ENCODE data around the gene PHTF1. TPM values are rescaled to one million over a fixed set of nuclear protein-coding genes. Genes with fewer than 3 reads are reported as not detected.

Gene PHTF1
- polyA plus RNA-seq (2011; rRNA removed) (7.4 and 10.9 TPM in 2 replicates), polyA minus RNA-seq (2011; rRNA and poly(A)+ RNA removed) (9.4 and 11.1 TPM in 2 replicates)

GRCh38 chr1:113759333-113760101 lies at the start of gene PHTF1:
PHTF1 (minus strand) TSS chr1:113759486; CDS start chr1:113758703, 783 bp downstream.
- no peak for DNase-seq (ENCODE audit: low read depth)
- Histone ChIP-seq H3K27me3 (ENCODE audit: control insufficient read depth, insufficient read depth, low read length) (no peaks in the 10 kb centered on the region), H3K4me3 (ENCODE audit: low read depth, low read length) (peak within 1 kb of the TSS; percentile 69), H3K36me3 (ENCODE audit: control insufficient read depth, insufficient read depth, low read length) (no peaks in the 10 kb centered on the region)
- CTCF ChIA-PET, result interaction anchor here (1.3 to 1.9 kb wide), 2 partner anchors 11 to 21 kb away, joined by 4 read pairs; no protein-coding TSS in a partner anchor
- POLR2A ChIA-PET, result interaction anchor here (0.6 to 1.0 kb wide), 4 partner anchors 20 to 370 kb away, joined by 4 to 24 read pairs (median 4); partner anchors contain the start of genes MAGI3 and RSBN1
- TF ChIP-seq, protein P1, sequence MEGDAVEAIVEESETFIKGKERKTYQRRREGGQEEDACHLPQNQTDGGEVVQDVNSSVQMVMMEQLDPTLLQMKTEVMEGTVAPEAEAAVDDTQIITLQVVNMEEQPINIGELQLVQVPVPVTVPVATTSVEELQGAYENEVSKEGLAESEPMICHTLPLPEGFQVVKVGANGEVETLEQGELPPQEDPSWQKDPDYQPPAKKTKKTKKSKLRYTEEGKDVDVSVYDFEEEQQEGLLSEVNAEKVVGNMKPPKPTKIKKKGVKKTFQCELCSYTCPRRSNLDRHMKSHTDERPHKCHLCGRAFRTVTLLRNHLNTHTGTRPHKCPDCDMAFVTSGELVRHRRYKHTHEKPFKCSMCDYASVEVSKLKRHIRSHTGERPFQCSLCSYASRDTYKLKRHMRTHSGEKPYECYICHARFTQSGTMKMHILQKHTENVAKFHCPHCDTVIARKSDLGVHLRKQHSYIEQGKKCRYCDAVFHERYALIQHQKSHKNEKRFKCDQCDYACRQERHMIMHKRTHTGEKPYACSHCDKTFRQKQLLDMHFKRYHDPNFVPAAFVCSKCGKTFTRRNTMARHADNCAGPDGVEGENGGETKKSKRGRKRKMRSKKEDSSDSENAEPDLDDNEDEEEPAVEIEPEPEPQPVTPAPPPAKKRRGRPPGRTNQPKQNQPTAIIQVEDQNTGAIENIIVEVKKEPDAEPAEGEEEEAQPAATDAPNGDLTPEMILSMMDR (IDR thresholded peaks at IDR 0.05; ENCODE audit: insufficient read depth, low read depth, low read length), result no peak

GRCh38 chr1:113808450-113809195 lies 49.3 kb upstream of the PHTF1 start:
- Histone ChIP-seq H3K36me3 (ENCODE audit: control insufficient read depth, insufficient read depth, low read length) (no peaks in the 10 kb centered on the region), H3K27me3 (ENCODE audit: control insufficient read depth, insufficient read depth, low read length) (no peaks in the 10 kb centered on the region), H3K4me3 (ENCODE audit: low read depth, low read length) (no peak overlapping the region)
- POLR2A ChIA-PET, result interaction anchor here (0.6 to 0.7 kb wide), 2 partner anchors 9 to 48 kb away, joined by 3 read pairs; no protein-coding TSS in a partner anchor
- TF ChIP-seq, protein P1 (IDR thresholded peaks at IDR 0.05; ENCODE audit: insufficient read depth, low read depth, low read length), result no peak
- CTCF ChIA-PET, result interaction anchor here (0.6 kb wide), 1 partner anchor 9 kb away, joined by 3 read pairs; no protein-coding TSS in a partner anchor
- DNase-seq (ENCODE audit: low read depth), result no peak

DNA sequence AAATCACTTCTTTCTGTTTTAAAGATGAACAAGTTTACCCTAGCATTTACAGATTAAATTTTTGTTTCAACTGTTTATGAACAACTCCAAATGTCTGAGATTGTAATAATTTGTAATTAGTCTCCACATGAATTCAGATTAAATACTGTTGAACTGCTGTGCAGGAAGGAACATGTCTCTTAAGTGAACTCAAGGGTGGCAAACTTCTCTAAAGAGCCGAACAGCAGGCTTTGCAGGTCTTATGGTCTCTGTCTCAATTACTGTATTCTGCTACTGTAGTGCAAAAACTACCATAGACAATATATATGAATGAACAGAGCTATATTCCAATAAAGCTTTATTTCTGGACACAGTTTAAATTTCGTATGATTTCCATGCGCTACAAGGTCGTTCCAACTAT lies 46.4 kb upstream of the PHTF1 start:
- no peak for DNase-seq (ENCODE audit: low read depth)
- CTCF ChIA-PET, result no interaction called here
- TF ChIP-seq, protein P1 (IDR thresholded peaks at IDR 0.05; ENCODE audit: insufficient read depth, low read depth, low read length), result no peak
- Histone ChIP-seq H3K36me3 (ENCODE audit: control insufficient read depth, insufficient read depth, low read length) (no peaks in the 10 kb centered on the region), H3K27me3 (ENCODE audit: control insufficient read depth, insufficient read depth, low read length) (no peaks in the 10 kb centered on the region), H3K4me3 (ENCODE audit: low read depth, low read length) (no peak overlapping the region)
- POLR2A ChIA-PET, result no interaction called here

GRCh38 chr1:113805256-113805531 lies 45.9 kb upstream of the PHTF1 start:
- Histone ChIP-seq H3K4me3 (ENCODE audit: low read depth, low read length) (no peak overlapping the region), H3K27me3 (ENCODE audit: control insufficient read depth, insufficient read depth, low read length) (no peaks in the 10 kb centered on the region), H3K36me3 (ENCODE audit: control insufficient read depth, insufficient read depth, low read length) (no peaks in the 10 kb centered on the region)
- DNase-seq (ENCODE audit: low read depth), result no peak
- POLR2A ChIA-PET, result no interaction called here
- CTCF ChIA-PET, result no interaction called here
- TF ChIP-seq, protein P1 (IDR thresholded peaks at IDR 0.05; ENCODE audit: insufficient read depth, low read depth, low read length), result no peak

All from BJ (cell line).